GM12891 (cell line): ENCODE data around the gene FCSK.

Experiments
- DNase-seq: peaks from one replicate; pipeline ENCODE4 v3.0.0; 2011; ENCODE audit warnings: low spot score; ENCODE audit not compliant: insufficient read length
- FAIRE-seq: peaks from 2 replicates; lab custom pipeline; 2011; peaks lifted over from hg19 to GRCh38; lab: Jason Lieb, UNC
- PAX5 ChIP-seq: IDR thresholded peaks from 2 replicates; pipeline ENCODE4 v1.6.1; 2011; ENCODE audit warnings: low read length, moderate library complexity, mild to moderate bottlenecking; ENCODE audit not compliant: insufficient read depth, severe bottlenecking
- POLR2A ChIP-seq: IDR thresholded peaks from 2 replicates; pipeline ENCODE4 v1.6.1; 2011; ENCODE audit warnings: low read depth, low read length, control low read depth
- POLR2AphosphoS5 ChIP-seq: IDR thresholded peaks from 2 replicates; pipeline ENCODE4 v1.6.1; 2011; ENCODE audit warnings: low read depth, low read length, control low read depth
- POU2F2 ChIP-seq: IDR thresholded peaks from 2 replicates; pipeline ENCODE4 v1.6.1; 2011; ENCODE audit warnings: low read depth, mild to moderate bottlenecking, control low read depth, low read length, moderate library complexity
- SPI1 ChIP-seq: IDR thresholded peaks from 2 replicates; pipeline ENCODE4 v1.6.1; 2011; ENCODE audit warnings: low read depth, low read length, control low read depth
- TAF1 ChIP-seq: IDR thresholded peaks from 2 replicates; pipeline ENCODE4 v1.6.1; 2011; ENCODE audit warnings: low read depth, low read length, control low read depth

FCSK gene

DNA sequence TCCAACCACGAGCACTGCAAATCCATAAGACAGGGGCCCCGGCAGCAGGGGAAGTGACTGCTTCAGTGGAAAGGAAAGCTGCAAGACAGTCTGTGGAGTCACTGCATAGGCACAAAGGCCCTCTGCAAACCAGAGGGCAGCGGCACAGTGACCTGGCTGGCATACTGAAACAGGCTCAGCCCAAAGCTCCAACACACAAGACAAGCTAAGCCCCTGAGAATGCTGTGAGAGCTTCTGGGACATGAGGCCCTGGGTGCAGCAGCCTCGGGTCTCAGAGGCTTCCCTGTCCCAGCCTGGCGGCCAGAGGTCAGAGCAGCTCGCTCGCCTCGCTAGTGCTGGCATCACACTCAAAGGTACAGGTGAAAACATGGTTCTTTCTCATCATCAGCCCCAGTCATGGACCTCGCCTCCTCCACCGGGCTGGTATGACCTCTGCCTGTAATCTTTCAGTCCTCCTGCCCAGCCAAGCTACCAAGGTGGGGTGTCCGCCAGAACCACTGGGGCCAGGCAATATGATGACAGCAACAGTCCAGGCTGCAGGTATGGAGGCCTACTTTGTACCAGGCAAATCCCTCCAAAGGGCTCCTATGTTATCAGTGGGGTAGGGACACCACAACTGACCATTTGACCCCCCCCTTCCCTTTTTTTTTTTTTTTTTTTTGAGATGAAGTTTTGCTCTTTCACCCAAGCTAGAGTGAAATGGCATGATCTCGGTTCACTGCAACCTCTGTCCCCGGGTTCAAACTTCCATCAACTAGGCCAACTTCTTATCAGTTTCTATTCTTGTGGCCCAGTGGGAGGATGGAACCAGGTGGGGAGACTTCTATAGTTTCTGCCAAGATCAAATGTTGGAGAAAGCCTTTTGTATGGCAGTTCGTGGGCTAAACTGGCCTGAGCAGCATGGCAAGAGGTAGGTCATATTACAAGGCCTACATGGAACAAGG is 34.7 kb upstream of the FCSK start:
- no peak for FAIRE-seq
- TF ChIP-seq PAX5 = no peak
- TF ChIP-seq POU2F2 = no peak
- no peak for TF ChIP-seq POLR2A
- no peak for TF ChIP-seq SPI1
- no peak for TF ChIP-seq TAF1
- no peak for TF ChIP-seq POLR2AphosphoS5
- DNase-seq = no peak

DNA sequence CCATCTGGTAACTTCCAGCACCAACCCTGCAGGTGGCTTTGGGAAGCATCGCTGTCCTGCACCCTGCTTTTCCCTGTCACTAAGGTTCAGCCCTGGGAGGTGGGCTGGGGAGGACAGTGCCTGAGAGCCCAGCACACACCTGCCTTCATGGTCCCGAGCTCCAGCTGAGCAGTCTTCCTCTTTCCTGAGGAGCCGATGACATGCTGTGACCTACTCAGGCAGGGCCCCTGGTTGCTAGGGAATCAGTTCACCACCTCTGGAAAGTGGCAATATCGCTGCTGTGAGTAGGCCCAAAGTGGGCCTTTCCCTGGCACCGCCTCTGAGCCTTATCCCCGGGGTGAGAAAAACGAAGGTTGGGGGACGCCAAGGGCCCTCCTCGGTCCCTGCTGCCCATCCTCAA is 33.4 kb upstream of the FCSK start:
- DNase-seq (no peak), FAIRE-seq (no peak)
- no peak for TF ChIP-seq POLR2A
- no peak for TF ChIP-seq SPI1
- no peak for TF ChIP-seq POLR2AphosphoS5
- no peak for TF ChIP-seq POU2F2
- TF ChIP-seq TAF1 = no peak
- TF ChIP-seq PAX5 = no peak

DNA sequence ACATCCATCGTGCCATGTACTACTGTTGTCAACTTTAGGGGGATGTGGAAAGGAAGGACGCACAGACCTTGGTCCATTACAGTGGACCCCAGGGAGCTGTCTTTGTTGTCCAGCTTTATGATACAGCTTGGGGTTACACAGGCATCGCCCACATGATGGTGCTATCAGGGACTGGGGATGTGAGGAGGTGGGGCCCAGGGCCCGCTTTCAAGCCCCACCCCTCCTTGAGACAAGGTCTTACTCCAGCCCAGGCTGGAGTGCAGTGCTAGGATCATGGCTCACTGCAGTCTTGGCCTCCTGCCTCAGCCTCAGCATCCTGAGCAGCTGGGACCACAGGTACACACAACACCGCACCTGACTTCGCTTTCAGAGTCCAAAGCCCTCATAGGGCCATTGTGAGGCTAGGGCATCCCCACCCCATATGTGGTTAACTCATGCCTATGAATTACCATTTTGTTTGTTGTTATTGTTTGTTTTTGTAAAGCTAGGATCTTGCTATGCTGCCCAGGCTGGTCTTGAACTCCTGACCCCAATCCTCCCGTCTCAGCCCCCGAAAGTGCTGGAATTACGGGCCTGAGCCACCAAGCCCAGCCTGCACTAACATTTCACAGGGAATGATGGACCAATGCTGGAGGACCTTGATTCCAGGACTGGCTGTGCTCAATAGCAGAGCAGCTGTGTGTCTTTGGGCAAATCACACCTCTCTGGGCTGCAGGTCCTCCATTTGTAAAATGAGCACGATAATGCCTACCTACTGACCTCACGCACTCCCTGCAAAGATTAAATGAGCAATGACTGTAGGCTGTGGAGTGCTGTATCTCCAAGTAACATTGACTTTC is 32.7 kb upstream of the FCSK start:
- FAIRE-seq = no peak
- TF ChIP-seq POLR2A = no peak
- TF ChIP-seq SPI1 = no peak
- TF ChIP-seq POLR2AphosphoS5 = no peak
- no peak for TF ChIP-seq POU2F2
- TF ChIP-seq PAX5 = no peak
- TF ChIP-seq TAF1 = no peak
- no peak for DNase-seq

DNA sequence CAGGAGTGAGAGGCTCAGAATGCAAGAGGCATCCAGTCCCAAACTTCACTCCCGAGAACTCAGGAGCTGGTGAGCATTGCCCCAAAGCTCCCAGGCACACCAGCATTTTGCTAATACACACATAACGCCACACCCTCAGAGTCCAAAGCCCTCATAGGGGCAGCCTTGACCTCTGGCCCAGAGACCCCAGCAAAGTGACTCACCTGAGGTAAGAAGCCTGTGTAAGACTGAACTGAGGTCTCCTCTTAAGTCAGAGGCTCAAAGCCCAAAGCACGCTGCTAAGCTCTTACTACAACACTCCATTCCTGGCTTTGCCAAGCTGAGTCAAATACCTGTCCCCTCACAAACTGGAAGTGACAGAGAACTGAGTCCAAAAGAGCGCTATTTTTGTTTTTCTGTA is 31.9 kb upstream of the FCSK start:
- no peak for DNase-seq
- no peak for FAIRE-seq
- TF ChIP-seq PAX5 = no peak

DNA sequence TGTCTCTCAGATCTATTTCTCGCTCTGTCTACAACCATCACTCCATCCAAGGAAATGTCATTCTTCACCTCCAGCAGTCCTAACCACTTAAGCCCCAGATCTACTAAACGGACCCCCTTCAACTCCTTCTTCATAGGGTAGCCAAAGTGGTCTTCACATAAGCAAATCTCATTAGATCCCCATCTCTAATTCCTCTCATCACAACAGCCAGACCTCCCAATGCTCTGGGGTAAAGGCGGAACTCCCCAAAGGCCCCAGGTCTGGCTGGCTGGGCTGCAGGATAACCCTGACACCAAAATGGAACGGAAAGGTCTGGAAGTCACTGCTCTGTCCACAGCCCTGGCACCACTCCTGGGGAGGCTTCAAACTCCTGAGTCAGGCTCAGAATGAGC is 26.6 kb upstream of the FCSK start:
- FAIRE-seq (no peak), DNase-seq (no peak)
- TF ChIP-seq PAX5 (no peak), POLR2A (no peak), TAF1 (no peak), POU2F2 (no peak), POLR2AphosphoS5 (no peak), SPI1 (no peak)

DNA sequence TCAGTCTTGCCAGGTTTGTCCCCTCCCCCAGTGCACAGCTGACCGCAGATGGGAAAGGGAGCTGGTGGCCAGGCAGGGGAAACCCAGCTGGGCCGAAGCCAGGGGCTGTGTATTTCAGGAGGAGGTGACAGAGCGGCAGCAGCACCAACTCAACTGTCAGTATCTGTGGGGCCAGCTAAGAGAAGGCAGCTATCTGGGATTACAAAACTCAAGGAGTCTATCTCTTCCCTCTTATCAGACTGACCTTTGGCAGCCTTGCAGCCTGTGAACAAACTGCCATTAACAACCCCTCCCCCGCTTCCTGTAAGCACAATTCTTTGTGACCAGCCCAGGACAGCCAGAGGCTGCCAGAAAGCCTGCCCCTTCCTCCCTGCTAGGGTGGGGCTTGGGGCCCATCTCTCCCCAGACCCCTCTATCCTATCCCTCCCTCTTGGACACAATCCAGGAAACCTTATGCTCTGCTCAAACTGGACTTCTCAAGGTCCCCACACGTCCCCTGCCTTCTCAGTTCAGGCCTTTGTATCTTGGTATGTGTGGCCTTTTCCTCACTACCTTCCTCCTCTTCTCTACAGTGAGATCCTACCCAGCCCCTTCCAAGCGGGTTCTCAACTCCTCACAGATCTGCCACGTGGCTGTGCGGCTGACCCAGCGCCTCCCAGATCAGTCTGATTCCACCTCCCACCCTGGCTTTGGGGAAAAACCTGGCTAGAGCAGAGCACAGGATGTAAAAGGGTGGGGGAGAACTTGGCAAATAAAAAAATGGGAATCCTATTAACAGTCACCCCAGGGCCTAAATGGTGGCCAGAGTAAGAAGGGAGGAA is 26.0 kb upstream of the FCSK start:
- peak; percentile 78 for TF ChIP-seq POLR2A
- TF ChIP-seq POLR2AphosphoS5 = peak; percentile 86
- peak; percentile 37; the same call in 1 of the 2 replicates for TF ChIP-seq POU2F2
- TF ChIP-seq SPI1 = no peak
- peak; percentile 57; the same call in 1 of the 2 replicates for TF ChIP-seq TAF1
- peak; percentile 3 for TF ChIP-seq PAX5
- DNase-seq (no peak), FAIRE-seq (peak; percentile 72)

- DNase-seq = no peak
- FAIRE-seq = no peak
- TF ChIP-seq SPI1 (no peak), PAX5 (no peak), TAF1 (no peak; the same call in 1 of the 2 replicates), POLR2AphosphoS5 (0 out of 2 replicates have a peak, but pooled peaks have one; percentile 24), POLR2A (0 out of 2 replicates have a peak, but pooled peaks have one; percentile 14)
These were observed 24.3 kb upstream of the FCSK start for GRCh38 chr16:70429888-70430666.

DNA sequence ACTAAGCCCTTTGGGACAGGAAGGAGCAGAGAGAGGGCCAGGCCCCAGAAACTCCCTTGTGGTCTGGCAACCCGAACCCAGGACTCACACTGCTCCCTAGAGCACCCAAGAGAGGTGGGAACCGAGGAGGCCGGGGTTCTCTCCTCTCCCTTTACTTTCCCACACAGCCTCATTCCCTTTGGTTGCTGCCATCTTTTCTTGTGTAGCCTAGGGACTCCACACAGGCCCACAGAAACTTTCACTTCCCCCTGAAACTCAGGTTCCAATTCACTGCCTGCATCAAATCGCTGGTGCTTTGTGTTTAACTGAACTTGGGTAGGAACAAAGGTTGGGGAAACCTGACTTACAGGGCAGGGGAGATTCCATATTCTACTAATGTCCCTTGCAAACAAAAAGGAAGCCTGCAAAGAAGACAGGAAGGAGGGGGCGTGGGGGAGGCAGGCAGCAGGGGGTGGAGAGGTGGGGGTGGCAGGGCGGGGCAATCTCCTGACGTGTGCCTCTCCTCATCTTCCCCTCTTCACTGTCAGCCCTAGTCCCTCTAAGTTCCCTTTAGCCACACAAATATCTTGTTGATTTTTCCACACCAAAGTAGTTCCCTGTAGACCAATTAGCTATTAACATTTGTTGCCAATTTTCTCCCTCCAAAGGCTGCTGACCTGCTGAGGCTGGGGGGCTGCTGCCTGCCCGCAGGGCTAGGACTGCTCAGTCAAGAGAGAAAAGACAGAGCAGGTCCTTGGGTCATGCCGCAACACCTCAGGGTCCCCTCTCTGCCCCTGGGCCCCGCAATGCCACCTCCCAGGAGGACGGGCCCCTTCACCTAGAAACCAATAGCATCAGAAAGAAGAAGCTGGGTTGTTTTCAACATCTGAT is 23.5 kb upstream of the FCSK start:
- FAIRE-seq (peak; percentile 75), DNase-seq (no peak)
- peak; percentile 22; the same call in 1 of the 2 replicates for TF ChIP-seq TAF1
- peak; percentile 99 for TF ChIP-seq SPI1
- TF ChIP-seq PAX5 = peak; percentile 86
- no peak for TF ChIP-seq POLR2AphosphoS5
- TF ChIP-seq POLR2A = peak; percentile 16; the same call in 1 of the 2 replicates
- TF ChIP-seq POU2F2 = peak; percentile 55
